Stimulated activated CD8-positive, alpha-beta memory T cell treated with anti-CD3 and anti-CD28 coated beads, Interleukin-15, amount 100 ng/mL, for 24 hours (primary cell): ENCODE results near the gene ARRB1.
"Not testable (repeated sequence)": the region's sequence is repeated elsewhere in the genome, so short reads cannot be mapped to it uniquely, and the experiment has no call there.

Experiments used
- DNase-seq: peaks from one replicate; pipeline ENCODE4 v3.0.0-alpha.2; 2020; ENCODE audit warnings: low read depth

Gene ARRB1

DNA sequence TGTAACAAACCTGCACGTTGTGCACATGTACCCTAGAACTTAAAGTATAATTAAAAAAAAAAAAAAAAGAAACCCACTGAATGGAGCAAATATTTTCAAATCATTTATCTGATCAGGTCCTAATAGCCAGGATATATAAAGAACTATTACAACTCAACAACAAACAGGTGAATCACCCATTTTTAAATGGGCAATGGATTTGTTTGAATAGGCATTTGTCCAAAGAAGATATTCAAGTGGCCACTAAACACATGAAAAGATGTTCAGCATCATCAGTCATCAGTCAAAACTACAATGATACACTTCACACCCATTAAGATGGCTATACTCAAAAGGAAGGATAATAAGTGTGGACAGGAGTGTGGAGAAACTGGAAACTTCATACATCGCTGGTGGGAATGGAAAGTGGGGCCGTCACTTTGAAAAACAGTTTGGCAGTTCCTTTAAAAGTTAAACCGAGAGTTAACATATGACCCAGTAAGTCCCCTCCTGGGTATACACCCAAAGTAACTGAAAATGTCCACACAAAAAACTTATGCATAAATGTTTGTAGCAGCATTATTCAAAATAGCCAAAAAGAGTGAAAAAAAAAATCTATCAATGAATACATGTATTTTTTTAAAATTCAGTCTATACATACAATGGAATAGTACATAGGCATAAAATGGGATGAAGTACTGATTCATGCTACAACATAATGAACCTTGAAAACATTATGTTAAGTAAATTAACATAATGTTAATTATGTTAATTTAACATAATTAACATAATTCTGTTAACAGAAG, 53.1 kb downstream of the ARRB1 start:
- no peak for DNase-seq

DNA sequence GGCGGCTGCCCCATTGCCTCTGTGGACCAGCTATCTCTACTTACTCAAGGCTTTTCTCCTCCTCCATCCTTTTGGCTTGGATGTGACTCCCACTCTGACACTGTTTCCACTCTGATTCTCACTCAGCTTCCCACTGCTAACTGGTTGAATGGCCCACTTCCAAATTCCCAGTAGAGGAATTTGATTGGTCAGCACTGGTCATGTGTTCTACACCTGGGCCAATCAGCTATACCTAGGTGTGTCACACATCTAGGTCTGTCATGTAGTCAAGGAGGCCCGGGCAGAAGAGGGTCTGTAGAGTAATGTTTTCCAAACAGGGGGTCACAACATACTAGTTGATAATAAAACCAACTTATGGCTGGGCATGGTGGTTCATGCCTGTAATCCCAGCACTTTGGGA, 57.6 kb downstream of the ARRB1 start:
- no peak for DNase-seq

DNA sequence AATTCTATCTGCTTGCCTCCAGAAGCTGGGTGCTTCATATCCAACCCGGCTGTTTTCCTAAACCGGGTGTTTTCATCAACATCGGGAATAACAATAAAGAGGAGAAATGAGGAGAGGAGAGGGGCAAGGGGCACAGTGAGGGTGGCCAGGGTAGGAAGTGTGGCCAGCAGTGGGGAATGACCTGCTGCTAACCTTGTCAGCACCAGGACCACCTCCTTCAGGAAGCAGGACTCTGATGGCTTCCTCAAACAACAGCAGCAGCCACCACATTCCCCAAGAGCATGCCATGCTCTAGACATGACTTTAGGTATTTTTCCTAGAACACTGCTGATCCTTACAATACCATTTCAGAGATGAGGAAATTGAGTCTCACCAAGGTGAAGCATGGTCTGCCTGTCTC, 58.5 kb downstream of the ARRB1 start:
- no peak for DNase-seq

DNA sequence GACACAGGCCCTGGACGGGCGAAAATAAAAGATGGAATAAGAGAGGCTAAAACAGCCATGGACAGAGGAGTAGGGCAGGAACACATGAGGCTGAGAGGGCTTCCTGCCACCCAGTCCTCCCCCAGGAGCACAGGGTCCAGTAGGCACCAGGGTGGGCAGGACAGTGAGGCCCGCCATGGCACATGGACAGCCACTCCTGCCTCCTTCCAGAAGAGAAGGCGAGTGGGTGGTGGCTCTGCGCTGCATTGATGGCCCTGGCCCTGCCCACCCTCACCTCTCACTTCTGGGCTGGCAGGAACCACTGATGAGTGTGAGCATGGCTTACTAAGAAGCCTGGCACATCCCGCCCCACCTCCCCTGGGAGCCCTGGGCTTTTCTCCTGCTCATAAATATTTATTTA, 59.7 kb downstream of the ARRB1 start:
- DNase-seq, result no peak

DNA sequence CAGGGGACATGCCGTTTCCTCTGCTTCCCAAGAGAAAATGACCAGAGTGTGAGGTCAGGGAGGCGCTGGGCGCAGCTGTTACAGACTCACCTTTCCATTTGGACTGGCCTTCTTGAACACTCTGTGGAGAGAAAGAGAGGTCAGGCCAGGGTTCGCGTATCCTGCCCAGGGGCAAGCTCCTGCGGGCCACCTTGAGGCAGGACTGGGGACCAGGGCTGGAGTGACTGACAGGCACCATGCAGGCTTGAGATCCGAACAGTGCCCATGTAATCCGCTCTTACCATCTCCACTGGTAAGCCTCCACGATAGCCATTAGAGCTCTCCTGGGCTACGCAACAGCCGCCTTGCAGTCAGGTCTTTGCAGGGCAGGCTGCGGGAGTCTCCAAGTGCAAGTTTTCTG, 61.5 kb downstream of the ARRB1 start:
- DNase-seq, result no peak

DNA sequence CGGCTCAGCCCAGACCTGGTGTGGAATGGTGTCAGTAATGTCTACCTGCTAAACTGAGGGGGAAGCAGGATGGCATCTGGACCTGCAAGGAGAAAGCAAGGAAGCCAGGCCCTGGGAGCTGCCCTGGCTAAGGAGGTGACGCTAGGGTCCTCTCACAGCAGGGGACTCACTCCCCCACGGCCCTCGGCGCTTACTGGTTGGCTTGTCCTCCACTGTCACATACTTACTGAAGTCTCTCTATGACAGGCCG, 62.0 kb downstream of the ARRB1 start:
- DNase-seq, result no peak

DNA sequence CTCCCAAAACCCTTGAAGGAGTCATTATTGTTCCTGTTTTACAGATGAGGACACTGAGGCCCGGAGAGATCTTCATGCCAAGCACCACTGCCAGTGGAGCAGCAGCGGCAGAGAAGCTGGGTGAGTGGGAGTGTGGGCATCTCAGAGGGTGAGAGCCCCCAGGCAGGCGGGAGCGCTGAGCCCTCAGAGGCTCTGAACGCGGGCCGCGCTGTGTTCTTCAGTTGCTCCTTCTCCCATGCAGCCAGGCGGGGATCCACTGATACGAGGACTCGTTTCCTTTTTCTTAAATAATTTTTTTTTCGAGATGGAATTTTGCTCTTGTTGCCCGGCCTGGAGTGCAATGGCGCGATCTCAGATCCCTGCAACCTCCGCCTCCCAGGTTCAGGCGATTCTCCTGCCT, 63.9 kb downstream of the ARRB1 start:
- no peak for DNase-seq

DNA sequence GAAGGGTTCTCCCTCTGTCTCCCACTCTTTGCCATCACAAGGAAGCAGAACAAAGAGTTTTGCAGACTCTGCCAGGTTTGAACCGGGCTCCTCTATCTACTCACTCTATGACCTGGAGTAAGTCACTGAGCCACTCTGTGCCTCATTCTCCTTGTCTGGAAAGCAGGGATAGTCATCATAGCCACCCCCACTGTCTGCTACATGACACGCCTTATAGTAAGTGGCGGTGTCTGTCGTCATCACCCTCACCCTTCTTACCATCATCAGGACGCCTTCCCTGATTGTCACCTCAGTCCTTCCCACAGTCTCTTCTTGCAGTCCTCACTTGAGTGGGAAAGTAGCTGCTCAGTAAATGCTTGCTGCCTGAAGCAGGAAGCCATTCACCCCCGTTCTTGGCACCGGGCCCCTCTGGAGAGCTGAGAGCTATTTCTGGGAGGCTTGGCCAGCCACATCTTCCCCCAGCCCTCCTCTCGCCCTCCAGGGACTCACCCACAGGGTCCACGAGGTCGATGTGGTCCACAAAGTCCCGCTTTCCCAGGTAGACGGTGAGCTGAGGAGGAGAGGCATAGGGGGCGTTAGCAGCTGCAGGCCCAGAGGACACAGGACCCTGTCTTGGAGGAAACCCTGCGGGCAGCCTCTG, 64.5 kb downstream of the ARRB1 start:
- DNase-seq, result no peak

DNA sequence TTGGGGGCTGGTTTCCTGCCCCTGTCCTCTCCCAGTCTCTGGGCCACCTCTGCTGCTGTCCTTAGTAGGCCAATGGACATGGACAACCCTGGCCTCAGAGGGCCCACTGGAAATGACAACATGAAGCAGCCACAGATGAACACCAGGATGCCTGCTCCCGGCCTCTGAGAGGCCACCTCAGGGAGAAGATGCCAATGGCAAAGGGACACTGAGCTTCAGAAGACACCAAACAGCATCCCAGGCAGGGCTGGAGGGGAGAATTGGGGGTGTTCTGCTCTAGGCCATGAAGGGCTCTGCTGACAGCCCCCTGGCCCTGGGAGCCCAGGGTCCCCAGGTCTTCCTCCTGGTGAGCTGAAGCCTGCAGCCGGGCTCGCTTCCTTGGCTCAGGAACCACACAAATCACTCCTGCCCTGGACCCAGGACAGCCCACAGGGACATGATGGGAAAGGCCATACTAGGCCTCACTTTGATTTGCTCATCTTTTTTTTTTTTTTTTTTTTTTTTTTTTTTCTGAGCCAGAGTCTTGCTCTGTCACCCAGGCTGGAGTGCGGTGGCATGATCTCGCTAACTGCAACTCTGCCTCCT, 65.6 kb downstream of the ARRB1 start:
- DNase-seq, result no peak

DNA sequence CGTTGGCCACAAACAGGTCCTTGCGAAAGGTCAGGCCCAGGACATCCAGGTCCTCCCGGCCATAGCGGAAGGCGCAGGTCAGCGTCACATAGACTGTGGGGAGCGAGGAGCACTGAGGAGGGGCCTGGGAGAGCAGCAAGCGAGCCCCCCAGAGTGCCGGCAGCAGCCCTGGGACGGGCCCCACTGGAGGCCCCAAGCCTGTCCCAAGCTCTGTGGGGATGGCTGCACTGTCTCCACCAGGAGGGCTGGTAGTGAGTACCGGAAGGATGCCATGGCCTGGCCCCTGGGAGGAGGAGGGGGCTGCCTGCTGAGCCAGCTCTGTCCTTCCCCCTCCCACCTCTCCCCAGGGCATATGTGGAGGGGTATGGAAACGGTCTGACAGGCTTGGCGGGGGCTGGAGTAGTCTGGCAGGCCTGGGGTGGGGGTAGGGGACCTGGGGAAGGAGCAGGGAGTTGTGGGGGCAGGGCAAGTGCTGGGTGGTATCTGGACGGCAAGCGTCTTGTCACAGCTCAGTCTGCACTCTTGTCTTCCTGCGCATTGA, 68.0 kb downstream of the ARRB1 start:
- DNase-seq, result no peak

DNA sequence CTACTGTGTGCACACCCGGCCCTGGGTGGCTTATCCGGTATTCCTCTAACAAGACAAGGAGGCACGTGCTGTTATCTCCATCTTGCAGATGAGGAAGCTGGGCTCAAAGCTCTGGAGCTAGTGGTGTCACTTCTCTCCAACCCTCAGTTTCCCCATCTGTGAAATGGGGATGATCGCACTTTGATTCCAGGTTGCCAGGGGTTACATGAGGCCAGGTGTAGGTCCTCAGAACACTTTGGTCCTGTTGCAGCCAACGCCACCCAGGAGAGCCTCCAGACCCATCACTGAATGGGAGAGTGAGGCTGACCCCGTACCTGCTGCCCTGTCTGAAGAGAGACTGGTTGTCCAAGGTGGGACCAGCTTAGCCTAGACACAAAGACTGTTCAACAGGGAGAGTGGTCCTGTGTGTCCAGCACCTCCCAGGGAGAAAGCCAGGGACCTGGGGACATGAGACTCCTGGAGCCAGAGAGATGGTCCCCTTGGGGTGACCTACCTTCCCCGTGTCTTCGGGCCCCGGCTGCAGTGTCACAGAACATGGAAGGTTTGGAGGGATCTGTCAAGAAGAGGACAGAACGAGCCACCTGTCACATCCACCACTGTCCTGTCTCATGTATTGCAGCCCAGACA, 69.9 kb downstream of the ARRB1 start:
- no peak for DNase-seq

DNA sequence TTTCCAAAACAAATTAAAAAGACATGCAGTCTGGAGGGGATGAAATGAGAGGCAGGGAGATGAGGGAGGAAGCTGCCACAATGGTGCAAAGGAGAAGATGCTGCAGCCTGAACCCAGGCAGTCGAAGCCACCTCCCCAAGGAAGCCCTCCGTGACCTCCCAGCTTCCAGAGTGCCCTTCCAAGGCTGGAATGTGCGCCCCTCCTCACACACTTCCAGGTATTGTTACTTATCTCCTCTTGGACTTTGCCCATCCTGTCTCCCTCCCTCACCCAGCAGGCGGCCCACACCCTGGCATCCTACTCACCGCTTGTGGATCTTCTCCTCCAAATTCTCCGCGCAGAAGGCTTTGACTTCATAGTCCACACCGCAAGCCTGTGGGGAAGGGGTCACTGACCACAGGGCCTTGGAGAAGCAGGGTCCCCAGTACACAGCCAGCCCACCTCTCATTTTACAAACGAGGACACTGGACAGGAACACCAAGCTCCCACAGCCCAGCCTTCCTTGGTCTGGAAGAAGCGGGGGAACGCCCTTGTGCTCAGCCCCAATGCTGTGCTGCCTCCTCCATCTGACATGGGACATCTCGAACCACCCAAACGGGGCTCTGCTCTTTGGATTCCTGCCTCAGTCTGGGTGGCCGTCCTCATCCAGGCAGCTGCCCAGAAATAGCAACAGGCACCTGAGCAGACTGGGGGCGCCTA, 70.5 kb downstream of the ARRB1 start:
- DNase-seq, result no peak

DNA sequence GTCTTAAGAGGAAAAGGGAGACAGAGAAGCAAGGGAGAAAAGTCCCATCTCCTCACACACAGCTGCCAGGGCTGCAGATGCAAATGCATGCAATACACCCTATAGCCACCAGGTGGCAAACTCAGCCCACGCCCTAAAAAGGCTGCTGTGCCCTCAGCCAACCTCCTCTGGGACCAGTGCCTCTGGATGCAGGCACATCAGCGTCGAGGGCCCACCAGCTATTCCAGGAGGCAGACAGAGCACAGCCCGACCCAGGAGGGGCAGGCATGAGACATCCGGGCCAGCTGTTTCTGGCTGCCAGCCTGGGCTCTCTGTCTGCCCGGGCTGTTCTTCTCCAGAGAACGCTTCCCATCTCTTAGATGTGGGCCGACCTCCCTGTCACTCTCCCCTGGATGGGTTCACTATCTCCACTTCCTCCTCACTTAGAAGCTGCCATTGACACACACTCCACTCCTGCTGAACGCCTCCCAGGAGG, 71.2 kb downstream of the ARRB1 start:
- DNase-seq, result peak; percentile 48

DNA sequence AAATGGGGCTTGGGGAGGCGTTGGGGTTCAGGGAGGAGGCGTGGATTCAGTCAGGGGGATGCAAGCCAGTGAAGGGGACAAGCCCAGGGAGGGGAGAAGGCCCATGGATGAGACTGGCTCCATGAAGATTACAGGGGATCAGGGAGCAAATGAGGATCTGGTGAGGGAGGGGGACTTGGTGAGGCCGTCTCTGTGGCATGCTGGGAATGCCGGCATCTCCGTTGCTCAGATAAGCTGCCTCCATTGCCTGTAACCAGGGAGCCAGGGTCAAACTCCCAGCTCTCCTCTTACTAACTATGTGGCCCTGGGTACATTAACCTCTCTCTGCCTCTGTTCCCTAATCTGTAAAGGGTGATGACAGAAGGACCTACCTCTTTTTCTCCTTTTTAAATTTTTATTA, 72.2 kb downstream of the ARRB1 start:
- DNase-seq, result no peak

DNA sequence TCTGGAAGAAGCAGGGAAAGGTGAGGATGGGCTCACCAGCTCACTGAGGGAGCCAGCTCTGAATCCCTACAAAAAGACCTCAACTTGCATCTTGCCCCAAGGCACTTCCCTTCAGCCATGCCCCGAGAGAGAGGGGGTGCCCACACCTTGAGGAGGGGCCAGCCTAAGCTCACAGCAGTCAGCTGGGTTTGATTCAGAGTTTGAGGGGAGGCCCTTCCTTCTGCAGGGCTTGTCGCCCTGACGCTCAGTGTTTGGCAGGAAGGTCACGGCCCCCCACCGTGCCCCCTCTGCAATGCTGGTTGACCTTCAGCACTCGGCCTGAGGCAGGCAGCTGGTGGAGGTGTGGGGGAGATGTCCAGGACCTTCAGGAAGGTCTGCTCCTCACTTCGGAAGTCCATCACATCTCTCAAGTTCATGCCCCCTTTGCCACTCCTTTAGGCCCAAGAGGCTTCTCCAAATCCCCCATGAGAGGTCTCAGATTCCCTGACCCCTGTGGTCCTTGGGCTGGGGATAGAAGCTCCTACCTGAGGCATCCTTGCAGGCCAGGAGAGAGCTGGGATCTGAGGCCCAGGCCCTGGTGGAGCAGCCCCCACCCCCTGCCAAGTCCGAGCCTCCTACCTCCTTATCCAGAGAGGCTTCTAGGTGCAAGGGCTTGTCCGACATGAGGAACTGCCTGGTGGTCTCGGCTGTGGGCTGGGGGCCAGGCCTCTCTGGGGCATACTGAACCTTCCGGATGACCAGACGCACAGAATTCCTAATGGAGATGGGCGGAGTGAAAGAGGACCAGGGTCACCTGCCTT, 73.3 kb downstream of the ARRB1 start:
- no peak for DNase-seq

DNA sequence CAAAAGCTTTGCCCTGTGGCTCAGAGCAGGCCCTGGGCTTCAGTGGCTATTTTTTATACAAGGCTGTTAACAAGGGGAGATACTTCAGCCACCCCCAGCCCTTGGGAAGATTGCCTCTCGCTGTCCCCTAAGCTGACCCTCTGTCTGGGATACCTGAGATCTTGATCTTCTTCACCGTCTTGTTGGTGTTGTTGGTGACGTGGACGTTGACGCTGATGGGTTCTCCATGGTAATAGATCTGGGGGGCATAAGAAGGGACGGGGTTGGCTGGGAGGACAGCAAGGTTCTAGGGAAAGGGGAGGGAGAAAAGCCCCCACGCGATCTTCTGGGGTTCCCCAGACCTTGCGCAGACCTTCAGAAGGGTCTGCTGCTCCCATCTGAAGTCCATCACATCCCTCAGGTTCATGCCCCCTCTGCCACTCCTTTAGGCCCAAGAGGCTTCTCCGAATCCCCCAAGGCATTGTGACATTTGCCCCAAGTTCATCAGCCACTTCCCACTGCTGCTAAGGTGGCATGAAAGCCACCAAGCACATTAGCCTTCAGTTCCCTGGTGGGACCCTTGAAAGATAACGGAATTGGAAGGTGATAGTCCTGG, 74.2 kb downstream of the ARRB1 start:
- DNase-seq, result no peak

DNA sequence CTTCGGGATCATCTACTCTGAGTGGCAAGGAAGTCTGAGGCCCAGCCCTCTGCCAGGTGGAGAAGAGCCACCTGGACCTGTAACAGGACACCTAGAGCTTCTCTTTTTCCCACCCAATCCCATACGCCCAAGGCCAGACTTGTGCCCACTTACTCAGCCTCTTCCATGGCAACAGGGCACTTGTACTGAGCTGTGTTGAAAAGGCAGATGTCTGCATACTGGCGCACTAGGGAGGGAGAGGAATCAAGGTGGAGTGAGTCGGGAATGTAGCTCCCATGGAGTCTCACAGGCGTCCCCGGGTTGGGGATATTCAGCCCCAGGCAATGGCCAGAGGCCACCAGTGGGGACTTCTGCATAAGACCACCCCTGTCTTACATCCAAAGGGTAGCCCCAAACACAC, 74.8 kb downstream of the ARRB1 start:
- no peak for DNase-seq

DNA sequence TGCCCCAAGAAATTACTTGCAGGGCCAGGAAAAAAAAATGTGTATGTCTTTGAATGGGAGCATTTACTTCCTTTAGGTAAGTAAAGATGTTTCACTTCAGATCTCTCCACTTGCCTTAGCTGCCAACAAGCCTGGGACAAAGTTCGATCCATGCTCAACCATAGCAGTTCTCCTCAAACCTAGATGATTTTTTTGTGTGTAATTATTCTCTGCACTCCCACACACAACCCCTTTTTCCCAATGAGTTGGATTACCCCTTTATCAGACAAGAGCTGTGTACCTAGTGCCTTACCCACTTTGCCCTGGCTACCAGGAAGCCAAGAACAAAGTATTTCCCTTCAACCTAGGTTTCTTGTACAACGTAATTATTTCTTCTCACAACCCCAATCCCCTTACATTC, 75.3 kb downstream of the ARRB1 start:
- no peak for DNase-seq

DNA sequence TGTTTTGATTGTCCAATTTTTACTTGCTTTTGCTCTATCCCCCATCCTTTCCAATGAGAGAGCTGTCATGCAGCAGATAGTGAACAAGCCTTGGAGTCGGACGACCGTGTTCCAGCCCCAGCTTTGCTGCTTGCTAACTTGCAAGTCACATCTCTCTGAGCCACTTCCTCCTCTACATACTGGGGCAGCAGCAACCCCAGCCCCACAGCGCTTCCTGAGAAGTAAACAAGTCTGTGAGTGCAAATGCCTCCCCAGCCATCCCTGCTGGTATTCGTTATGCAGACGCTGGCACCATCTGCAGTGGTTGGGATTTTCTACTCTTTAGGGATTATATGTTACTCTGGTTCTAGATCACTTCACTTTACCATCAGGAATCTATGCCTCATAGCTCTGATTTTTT, 75.9 kb downstream of the ARRB1 start:
- peak; percentile 22 for DNase-seq

DNA sequence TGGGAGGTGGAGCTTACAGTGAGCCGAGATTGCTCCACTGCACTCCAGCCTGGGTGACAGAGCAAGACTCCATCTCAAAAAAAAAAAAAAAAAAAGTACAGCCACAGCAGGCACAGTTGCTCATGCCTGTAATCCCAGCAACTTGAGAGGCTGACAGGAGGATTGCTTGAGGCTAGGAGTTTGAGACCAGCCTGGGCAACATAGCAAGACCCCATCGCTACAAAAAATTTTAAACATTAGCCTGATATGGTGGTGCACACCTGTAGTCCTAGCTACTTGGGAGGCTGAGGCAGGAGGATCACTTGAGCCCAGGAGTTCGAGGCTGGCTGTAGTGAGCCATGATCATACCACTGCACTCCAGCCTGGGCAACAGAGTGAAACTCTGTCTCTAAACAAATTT, 76.7 kb downstream of the ARRB1 start:
- not testable (repeated sequence) for DNase-seq
